NOMO-1 treated with dmso at 0.1 percent for 144 hours (cell line): ENCODE measurements around the gene SNX9.

Experiments used
- DNase-seq: peaks from one replicate; lab custom pipeline; 2025; ENCODE audit not compliant: unreplicated experiment; lab: John Stamatoyannopoulos, UW

Gene SNX9

DNA sequence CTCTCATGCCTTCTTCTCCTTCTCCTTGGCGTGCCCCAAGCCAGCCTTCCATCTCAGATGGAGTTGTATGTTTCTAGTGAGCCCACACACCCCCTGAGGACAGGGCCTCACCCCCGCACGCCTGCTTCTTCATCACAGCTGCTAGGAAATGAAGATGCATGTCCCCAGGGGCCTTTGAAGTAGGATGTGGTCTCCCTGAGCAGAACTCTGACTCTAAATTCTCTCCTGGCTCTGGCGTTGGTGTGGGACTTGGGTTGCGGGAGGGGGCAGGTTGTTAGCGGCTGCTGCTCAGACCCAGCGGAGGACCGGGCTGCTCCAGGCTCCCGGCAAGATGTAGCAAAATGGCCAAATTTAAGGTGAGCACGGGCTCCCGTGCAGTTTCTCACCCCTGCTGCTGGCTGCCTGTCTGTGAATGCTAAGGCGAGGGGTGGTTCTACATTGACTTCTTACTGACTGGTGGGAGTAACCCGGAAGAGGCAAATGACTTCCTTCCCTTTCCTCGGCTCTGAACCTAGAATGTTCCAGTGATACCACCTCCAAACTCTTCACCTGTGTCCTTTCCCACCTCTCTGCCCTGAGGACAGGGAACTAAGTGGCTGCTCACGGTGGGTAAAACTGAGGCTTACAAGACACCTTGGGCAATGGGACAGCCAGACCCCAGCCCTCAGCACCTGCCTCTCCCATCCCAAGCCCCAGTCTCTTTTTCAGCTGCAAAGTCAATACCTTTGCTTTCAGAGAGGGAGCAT is 167.4 kb downstream of the SNX9 start:
- no peak for DNase-seq

DNA sequence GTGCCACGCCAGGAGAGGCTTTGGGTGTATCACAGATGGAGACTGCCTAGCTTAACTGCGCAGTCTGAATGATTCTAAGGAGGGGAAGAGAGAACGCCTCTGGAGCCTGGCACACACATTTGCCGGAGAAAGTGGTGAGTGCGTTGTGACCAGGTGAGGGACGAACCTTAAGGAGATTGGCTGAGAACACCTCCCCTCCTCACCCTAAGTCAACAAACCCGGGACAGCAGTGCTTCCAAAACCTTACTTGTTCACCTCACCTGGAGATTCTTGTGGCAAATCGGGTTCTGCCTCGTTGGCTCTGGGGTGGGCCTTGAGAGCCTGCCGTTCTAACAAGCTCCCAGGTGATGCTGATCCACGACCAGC is 168.0 kb downstream of the SNX9 start:
- no peak for DNase-seq

GRCh38 chr6:157993076-157993475 is 170.0 kb downstream of the SNX9 start:
- no peak for DNase-seq

DNA sequence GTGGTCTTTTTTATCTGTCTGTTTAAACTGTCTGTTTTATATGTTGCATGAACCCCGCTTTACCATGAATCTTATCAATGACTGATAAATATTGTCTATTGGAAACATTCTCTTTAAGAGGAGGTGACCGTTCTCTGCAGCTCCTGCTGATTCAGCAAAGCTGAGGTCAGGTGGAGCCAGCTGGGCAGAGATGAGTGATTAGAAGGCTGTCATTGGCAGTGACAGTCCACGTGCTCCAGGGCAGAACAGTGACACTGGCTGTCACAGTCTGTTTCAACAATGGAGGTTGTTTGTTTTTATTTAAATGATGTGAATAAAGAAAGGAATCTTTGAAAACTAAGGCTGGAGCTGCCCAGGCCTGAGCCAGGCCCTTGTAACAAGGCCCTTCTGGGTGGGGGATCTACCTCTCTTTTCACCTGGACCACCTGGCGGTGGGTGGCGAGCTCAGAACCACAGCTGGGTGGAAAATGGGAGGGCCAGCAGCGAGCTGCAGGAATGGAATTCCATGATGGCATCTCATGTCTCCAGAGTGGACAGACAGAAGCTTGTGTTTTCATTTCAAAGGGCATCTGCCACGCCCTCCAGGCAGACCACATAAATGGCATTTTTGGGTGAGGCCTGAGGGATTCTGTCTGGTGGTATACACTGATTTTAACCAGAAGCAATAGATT is 171.2 kb downstream of the SNX9 start:
- DNase-seq = no peak
